GM21447 (cell line): ENCODE data around the gene TDRD1.

Experiments
- ATAC-seq: cut with Tn5 transposase; IDR thresholded peaks from one replicate; pipeline ENCODE4 v1.9.1; 2021; ENCODE audit not compliant: unreplicated experiment

The TDRD1 gene

GRCh38 chr10:114175667-114176066 lies 3.5 kb upstream of the TDRD1 start:
- ATAC-seq: no peak

GRCh38 chr10:114176511-114176910 lies 2.6 kb upstream of the TDRD1 start:
- ATAC-seq: no peak

GRCh38 chr10:114179747-114180146 lies 594 bp downstream of the TDRD1 start:
- ATAC-seq: no peak

- ATAC-seq: no peak
Observed at GRCh38 chr10:114180937-114181336, 1.8 kb downstream of the TDRD1 start.

- ATAC-seq: no peak
Observed at GRCh38 chr10:114181971-114182370, 2.8 kb downstream of the TDRD1 start.

GRCh38 chr10:114183563-114183962 lies 4.4 kb downstream of the TDRD1 start:
- no peak for ATAC-seq

GRCh38 chr10:114184276-114184675 lies 5.1 kb downstream of the TDRD1 start:
- ATAC-seq: no peak

- ATAC-seq: no peak
Observed at GRCh38 chr10:114188001-114188400, 8.8 kb downstream of the TDRD1 start.

GRCh38 chr10:114188900-114189299 lies 9.7 kb downstream of the TDRD1 start:
- ATAC-seq: no peak

GRCh38 chr10:114189700-114190099 lies 10.5 kb downstream of the TDRD1 start:
- no peak for ATAC-seq

GRCh38 chr10:114195079-114195478 lies 15.9 kb downstream of the TDRD1 start:
- ATAC-seq: peak; percentile 79

GRCh38 chr10:114199239-114199638 lies 20.1 kb downstream of the TDRD1 start:
- no peak for ATAC-seq

GRCh38 chr10:114202812-114203211 lies 23.7 kb downstream of the TDRD1 start:
- no peak for ATAC-seq

- ATAC-seq: no peak
Observed at GRCh38 chr10:114206902-114207301, 27.7 kb downstream of the TDRD1 start.

GRCh38 chr10:114207349-114207748 lies 28.2 kb downstream of the TDRD1 start:
- no peak for ATAC-seq

- no peak for ATAC-seq
Observed at GRCh38 chr10:114208351-114208750, 29.2 kb downstream of the TDRD1 start.

- ATAC-seq: no peak
Observed at GRCh38 chr10:114212153-114212552, 33.0 kb downstream of the TDRD1 start.

GRCh38 chr10:114215033-114215432 lies 35.9 kb downstream of the TDRD1 start:
- ATAC-seq: no peak

- ATAC-seq: no peak
Observed at GRCh38 chr10:114220281-114220680, 41.1 kb downstream of the TDRD1 start.

- ATAC-seq: no peak
Observed at GRCh38 chr10:114221235-114221634, 42.1 kb downstream of the TDRD1 start.

- no peak for ATAC-seq
Observed at GRCh38 chr10:114223066-114223465, 43.9 kb downstream of the TDRD1 start.

GRCh38 chr10:114228156-114228555 lies 49.0 kb downstream of the TDRD1 start:
- ATAC-seq: no peak

GRCh38 chr10:114232561-114233176 lies 53.5 kb downstream of the TDRD1 start:
- ATAC-seq: no peak
